OCI-LY7 (cell line): ENCODE results near the gene DLG5. TPM values are rescaled to one million over a fixed set of nuclear protein-coding genes. Genes with fewer than 3 reads are reported as not detected.

Experiments
- BruUV-seq: library from RNA; stranded (reverse); fragments of 400-500 nt; replicated peaks from 2 replicates; lab custom pipeline; 2021; lab: Mats Ljungman, UMichigan
- CTCF ChIA-PET: fragments of 300-600 bp; sonication (Branson Sonifier 250); formaldehyde crosslinking; loops from one replicate; lab custom pipeline; 2022; ENCODE audit warnings: antibody characterized with exemption; ENCODE audit not compliant: unreplicated experiment; lab: Charles Lee
- POLR2A ChIA-PET: fragments of 300-600 bp; sonication (Branson Sonifier 250); formaldehyde crosslinking; loops from one replicate; lab custom pipeline; 2022; ENCODE audit warnings: antibody characterized with exemption; lab: Charles Lee
- DNase-seq: peaks from one replicate; pipeline ENCODE4 v3.0.0-alpha.2; 2015; ENCODE audit warnings: low spot score
- H2AFZ ChIP-seq: fragments of 200-600 bp; sonication (generic), shearing (Covaris generic); 2 replicates; pipeline ENCODE4 v1.6.1; 2014; ENCODE audit warnings: mild to moderate bottlenecking, antibody characterized with exemption, low read length, moderate library complexity
- H3K27ac ChIP-seq: fragments of 200-600 bp; sonication (generic); 2 replicates; pipeline ENCODE4 v1.5.1; 2014; ENCODE audit warnings: mixed run types, low read depth, mild to moderate bottlenecking, moderate library complexity, low read length, inconsistent platforms; ENCODE audit not compliant: poor library complexity, severe bottlenecking
- H3K36me3 ChIP-seq: fragments of 200-600 bp; sonication (generic); 2 replicates; pipeline ENCODE4 v1.6.1; 2014; ENCODE audit warnings: mild to moderate bottlenecking, antibody characterized with exemption, low read length, moderate library complexity, mixed read lengths; ENCODE audit not compliant: insufficient read depth
- H3K4me1 ChIP-seq: fragments of 200-600 bp; sonication (generic); 2 replicates; pipeline ENCODE4 v1.5.1; 2014; ENCODE audit warnings: mild to moderate bottlenecking, low read length; ENCODE audit not compliant: insufficient read depth, poor library complexity, severe bottlenecking
- H3K4me2 ChIP-seq: fragments of 200-600 bp; sonication (generic); 2 replicates; pipeline ENCODE4 v1.6.1; 2014; ENCODE audit warnings: mild to moderate bottlenecking, low read length
- H3K4me3 ChIP-seq: fragments of 200-600 bp; sonication (generic); 2 replicates; pipeline ENCODE4 v1.5.1; 2014; ENCODE audit warnings: mild to moderate bottlenecking, low read depth, low read length; ENCODE audit not compliant: poor library complexity, severe bottlenecking
- H3K79me2 ChIP-seq: fragments of 200-600 bp; sonication (generic); 2 replicates; pipeline ENCODE4 v1.6.1; 2016; ENCODE audit warnings: low read depth, mild to moderate bottlenecking, low read length, moderate library complexity, mixed read lengths; ENCODE audit not compliant: insufficient read depth
- H3K9me2 ChIP-seq: fragments of 200-600 bp; sonication (generic); 2 replicates; pipeline ENCODE4 v1.6.1; 2016; ENCODE audit warnings: mild to moderate bottlenecking, low read length, mixed read lengths; ENCODE audit not compliant: insufficient read depth
- H3K9me3 ChIP-seq: fragments of 200-600 bp; sonication (generic); 2 replicates; pipeline ENCODE4 v1.6.1; 2014; ENCODE audit warnings: mild to moderate bottlenecking, mixed run types, low read length, mixed read lengths
- H4K20me1 ChIP-seq: fragments of 200-600 bp; sonication (generic); 2 replicates; pipeline ENCODE4 v1.6.1; 2014; ENCODE audit warnings: mild to moderate bottlenecking, antibody characterized with exemption, low read length, moderate library complexity, mixed read lengths; ENCODE audit not compliant: insufficient read depth
- CTCF ChIP-seq: fragments of 200-600 bp; sonication (generic); conservative IDR thresholded peaks from 2 replicates; pipeline ENCODE4 v1.5.1; 2014; ENCODE audit warnings: mild to moderate bottlenecking, antibody characterized with exemption, low read length, moderate library complexity, mixed read lengths
- EZH2phosphoT487 ChIP-seq: fragments of 200-600 bp; sonication (generic); IDR thresholded peaks from 2 replicates; pipeline ENCODE4 v1.6.1; 2018; ENCODE audit warnings: low read depth, borderline replicate concordance, mild to moderate bottlenecking, mixed run types, antibody characterized with exemption, low read length, moderate library complexity, mixed read lengths
- intact Hi-C: fragments of 100-400 bp; cut with micrococcal nuclease; formaldehyde crosslinking; loops from one replicate; pipeline ENCODE4 v1.10.0; 2022; ENCODE audit not compliant: unreplicated experiment
- total RNA-seq, 2 experiments: library from RNA; depleted of rRNA in 1 of 2; stranded (reverse); fragments of >200 nt in 1 of 2; shearing (Covaris generic) in 1 of 2; gene quantifications; 2 replicates each; pipeline ENCODE4 v1.2.3, GENCODE V29; 2014 to 2022

Gene DLG5
- total RNA-seq, 2 experiments from 2014 or later: 0.27 TPM; not detected in 1

GRCh38 chr10:77971804-77972144 lies 45.2 kb upstream of the DLG5 start:
- H3K27ac ChIP-seq: no peak overlapping the region
- H3K4me2 ChIP-seq: no peak overlapping the region
- no peaks in the 10 kb centered on the region for H3K79me2 ChIP-seq
- no peak for DNase-seq
- ChIA-PET CTCF (no interaction called here), POLR2A (interaction anchor here (0.7 kb wide), 1 partner anchor 32 kb away, joined by 3 read pairs; no protein-coding TSS in a partner anchor)
- no peaks in the 10 kb centered on the region for H3K9me2 ChIP-seq
- no peak overlapping the region for H2AFZ ChIP-seq
- no TSS peak for BruUV-seq
- peaks cover 7% of the 10 kb centered on the region for H3K4me1 ChIP-seq
- TF ChIP-seq CTCF (no peak), EZH2phosphoT487 (no peak)
- intact Hi-C loops: no loop called here
- H4K20me1 ChIP-seq: no peaks in the 10 kb centered on the region
- no peak overlapping the region for H3K4me3 ChIP-seq
- no peaks in the 10 kb centered on the region for H3K9me3 ChIP-seq
- peaks cover 28% of the 10 kb centered on the region for H3K36me3 ChIP-seq

GRCh38 chr10:77970869-77971803 lies 44.6 kb upstream of the DLG5 start:
- H3K4me3 ChIP-seq: no peak overlapping the region
- CTCF ChIA-PET: no interaction called here
- H2AFZ ChIP-seq: no peak overlapping the region
- H3K36me3 ChIP-seq: peaks cover 21% of the 10 kb centered on the region
- TF ChIP-seq EZH2phosphoT487 (no peak), CTCF (no peak)
- no peaks in the 10 kb centered on the region for H3K9me3 ChIP-seq
- no TSS peak for BruUV-seq
- H3K9me2 ChIP-seq: no peaks in the 10 kb centered on the region
- peak; percentile 8 for DNase-seq
- intact Hi-C loops: no loop called here
- no peaks in the 10 kb centered on the region for H4K20me1 ChIP-seq
- POLR2A ChIA-PET: no interaction called here
- H3K4me1 ChIP-seq: peaks cover 7% of the 10 kb centered on the region
- H3K79me2 ChIP-seq: no peaks in the 10 kb centered on the region
- H3K27ac ChIP-seq: no peak overlapping the region
- no peak overlapping the region for H3K4me2 ChIP-seq

- Histone ChIP-seq H3K9me3 (no peaks in the 10 kb centered on the region), H2AFZ (no peak overlapping the region), H4K20me1 (no peaks in the 10 kb centered on the region), H3K9me2 (no peaks in the 10 kb centered on the region), H3K4me2 (no peak overlapping the region), H3K4me3 (no peak overlapping the region), H3K27ac (no peak overlapping the region), H3K36me3 (peaks cover 5% of the 10 kb centered on the region; the same call in 1 of the 2 replicates), H3K4me1 (peaks cover 7% of the 10 kb centered on the region), H3K79me2 (no peaks in the 10 kb centered on the region)
- ChIA-PET CTCF (no interaction called here), POLR2A (no interaction called here)
- BruUV-seq: no TSS peak
- no peak for DNase-seq
- no peak for TF ChIP-seq EZH2phosphoT487
- TF ChIP-seq CTCF: no peak
- intact Hi-C loops: no loop called here
Measured at GRCh38 chr10:77969114-77969513, 42.6 kb upstream of the DLG5 start.
